ENCODE measurements around the gene ACO2. TPM values are rescaled to one million over a fixed set of nuclear protein-coding genes. Genes with fewer than 3 reads are reported as not detected.

Gene ACO2
- total and polyA plus RNA-seq, 2 of the 8 experiments (the other 6 are each of a cell fraction or from before 2014, with no cell fraction given): 52.8 to 75.4 TPM

DNA sequence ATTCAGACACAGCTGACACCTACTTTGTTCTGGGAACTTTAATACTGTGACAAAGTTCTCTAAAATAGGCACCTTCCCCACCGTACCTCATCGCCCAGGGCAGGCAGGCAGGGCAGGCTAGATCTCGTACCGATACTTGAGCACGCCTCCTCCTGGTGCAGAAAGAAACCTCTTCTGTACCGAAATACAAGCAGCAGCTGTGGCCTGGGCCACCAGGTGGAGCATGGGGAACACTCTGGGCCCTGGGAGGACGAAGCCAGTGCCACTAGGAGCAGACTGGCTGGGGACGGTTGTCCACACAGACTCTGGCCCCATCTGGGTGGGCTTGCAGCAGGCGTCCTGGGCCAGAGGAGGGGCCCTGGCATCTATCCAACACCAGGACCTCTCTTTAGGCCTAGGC is 108.0 kb downstream of the ACO2 start (continued):
- TF ChIP-seq, protein P1, sequence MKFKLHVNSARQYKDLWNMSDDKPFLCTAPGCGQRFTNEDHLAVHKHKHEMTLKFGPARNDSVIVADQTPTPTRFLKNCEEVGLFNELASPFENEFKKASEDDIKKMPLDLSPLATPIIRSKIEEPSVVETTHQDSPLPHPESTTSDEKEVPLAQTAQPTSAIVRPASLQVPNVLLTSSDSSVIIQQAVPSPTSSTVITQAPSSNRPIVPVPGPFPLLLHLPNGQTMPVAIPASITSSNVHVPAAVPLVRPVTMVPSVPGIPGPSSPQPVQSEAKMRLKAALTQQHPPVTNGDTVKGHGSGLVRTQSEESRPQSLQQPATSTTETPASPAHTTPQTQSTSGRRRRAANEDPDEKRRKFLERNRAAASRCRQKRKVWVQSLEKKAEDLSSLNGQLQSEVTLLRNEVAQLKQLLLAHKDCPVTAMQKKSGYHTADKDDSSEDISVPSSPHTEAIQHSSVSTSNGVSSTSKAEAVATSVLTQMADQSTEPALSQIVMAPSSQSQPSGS (IDR thresholded peaks at IDR 0.05; ENCODE audit: low read length): no peak
- no peak for TF ChIP-seq SAP30 (IDR thresholded peaks at IDR 0.05; ENCODE audit: insufficient read depth, insufficient replicate concordance, low read length)
- TF ChIP-seq CBX8 (IDR thresholded peaks at IDR 0.05; ENCODE audit: borderline replicate concordance, low read depth, low read length): no peak
- no peak for TF ChIP-seq SP4 (IDR thresholded peaks at IDR 0.05; ENCODE audit: low read length)
- TF ChIP-seq BRCA1 (IDR thresholded peaks at IDR 0.05; ENCODE audit: low read depth, low read length): no peak
- TF ChIP-seq SP1 (IDR thresholded peaks at IDR 0.05; ENCODE audit: low read depth, low read length): no peak
- TF ChIP-seq POU5F1 (IDR thresholded peaks at IDR 0.05; ENCODE audit: low read depth, low read length): no peak
- no peak for TF ChIP-seq TAF1 (IDR thresholded peaks at IDR 0.05; ENCODE audit: low read depth, low read length)
- TF ChIP-seq KDM1A (IDR thresholded peaks at IDR 0.05; ENCODE audit: borderline replicate concordance, low read length): no peak
- TF ChIP-seq, protein P2, sequence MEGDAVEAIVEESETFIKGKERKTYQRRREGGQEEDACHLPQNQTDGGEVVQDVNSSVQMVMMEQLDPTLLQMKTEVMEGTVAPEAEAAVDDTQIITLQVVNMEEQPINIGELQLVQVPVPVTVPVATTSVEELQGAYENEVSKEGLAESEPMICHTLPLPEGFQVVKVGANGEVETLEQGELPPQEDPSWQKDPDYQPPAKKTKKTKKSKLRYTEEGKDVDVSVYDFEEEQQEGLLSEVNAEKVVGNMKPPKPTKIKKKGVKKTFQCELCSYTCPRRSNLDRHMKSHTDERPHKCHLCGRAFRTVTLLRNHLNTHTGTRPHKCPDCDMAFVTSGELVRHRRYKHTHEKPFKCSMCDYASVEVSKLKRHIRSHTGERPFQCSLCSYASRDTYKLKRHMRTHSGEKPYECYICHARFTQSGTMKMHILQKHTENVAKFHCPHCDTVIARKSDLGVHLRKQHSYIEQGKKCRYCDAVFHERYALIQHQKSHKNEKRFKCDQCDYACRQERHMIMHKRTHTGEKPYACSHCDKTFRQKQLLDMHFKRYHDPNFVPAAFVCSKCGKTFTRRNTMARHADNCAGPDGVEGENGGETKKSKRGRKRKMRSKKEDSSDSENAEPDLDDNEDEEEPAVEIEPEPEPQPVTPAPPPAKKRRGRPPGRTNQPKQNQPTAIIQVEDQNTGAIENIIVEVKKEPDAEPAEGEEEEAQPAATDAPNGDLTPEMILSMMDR (IDR thresholded peaks at IDR 0.05; ENCODE audit: control extremely low read depth in 1 of 3, insufficient read depth in 1 of 3, low read depth in 1 of 3, low read length in 3 of 3): peak; percentile 94 to 99 (median 98)
- no peak for TF ChIP-seq POLR2A (IDR thresholded peaks at IDR 0.05; ENCODE audit: control extremely low read depth in 1 of 2, low read depth in 2 of 2, low read length in 2 of 2)
- no peak for TF ChIP-seq RXRA (IDR thresholded peaks at IDR 0.05; ENCODE audit: insufficient read depth, low read depth, low read length)
- TF ChIP-seq MAX (IDR thresholded peaks at IDR 0.05): peak; percentile 62; the same call in 1 of the 2 replicates
- no peak for TF ChIP-seq JUN (IDR thresholded peaks at IDR 0.05; ENCODE audit: low read depth, low read length)
- no peak for TF ChIP-seq HDAC6 (IDR thresholded peaks at IDR 0.05; ENCODE audit: low read depth, low read length)
- no peak for TF ChIP-seq SIX5 (IDR thresholded peaks at IDR 0.05; ENCODE audit: low read depth, low read length)
- TF ChIP-seq KDM5A (IDR thresholded peaks at IDR 0.05; ENCODE audit: low read length): no peak
- TF ChIP-seq, protein P3, sequence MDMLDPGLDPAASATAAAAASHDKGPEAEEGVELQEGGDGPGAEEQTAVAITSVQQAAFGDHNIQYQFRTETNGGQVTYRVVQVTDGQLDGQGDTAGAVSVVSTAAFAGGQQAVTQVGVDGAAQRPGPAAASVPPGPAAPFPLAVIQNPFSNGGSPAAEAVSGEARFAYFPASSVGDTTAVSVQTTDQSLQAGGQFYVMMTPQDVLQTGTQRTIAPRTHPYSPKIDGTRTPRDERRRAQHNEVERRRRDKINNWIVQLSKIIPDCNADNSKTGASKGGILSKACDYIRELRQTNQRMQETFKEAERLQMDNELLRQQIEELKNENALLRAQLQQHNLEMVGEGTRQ (IDR thresholded peaks at IDR 0.05; ENCODE audit: low read length): 0 out of 2 replicates have a peak, but pooled peaks have one; percentile 42
- TF ChIP-seq EZH2 (IDR thresholded peaks at IDR 0.05; ENCODE audit: low read depth, low read length, severe bottlenecking): no peak
- TF ChIP-seq ATF3 (IDR thresholded peaks at IDR 0.05; ENCODE audit: insufficient read depth, low read depth, low read length): 0 out of 2 replicates have a peak, but pooled peaks have one; percentile 14

All from H1 (cell line).